HepG2 (cell line): ENCODE data around the gene MYORG. TPM values are rescaled to one million over a fixed set of nuclear protein-coding genes. Genes with fewer than 3 reads are reported as not detected.

Source experiments
- BHLHE40 ChIP-seq: IDR thresholded peaks from 2 replicates; pipeline ENCODE4 v1.6.1; 2011; ENCODE audit warnings: low read length, improper control_type of control experiment
- CSRNP1 ChIP-seq: sonication (generic); formaldehyde crosslinking; IDR thresholded peaks from 2 replicates; pipeline ENCODE4 v1.8.1; 2023; ENCODE audit warnings: mild to moderate bottlenecking, missing genetic modification reagents
- FUBP1 ChIP-seq: sonication (generic); formaldehyde crosslinking; IDR thresholded peaks from 2 replicates; pipeline ENCODE4 v1.5.1; 2020; ENCODE audit warnings: missing genetic modification reagents, mild to moderate bottlenecking, borderline replicate concordance
- HES4 ChIP-seq: sonication (generic); formaldehyde crosslinking; IDR thresholded peaks from 2 replicates; pipeline ENCODE4 v1.9.0; 2021; ENCODE audit warnings: mild to moderate bottlenecking, missing genetic modification reagents, borderline replicate concordance
- ISL2 ChIP-seq: sonication (generic); formaldehyde crosslinking; IDR thresholded peaks from 2 replicates; pipeline ENCODE4 v1.5.0; 2020; ENCODE audit warnings: missing genetic modification reagents
- KDM2A ChIP-seq: sonication (generic); formaldehyde crosslinking; IDR thresholded peaks from 2 replicates; pipeline ENCODE4 v1.4.0; 2020; ENCODE audit warnings: low read depth, missing genetic modification reagents, borderline replicate concordance
- KMT2A ChIP-seq: sonication (generic); formaldehyde crosslinking; IDR thresholded peaks from 2 replicates; pipeline ENCODE4 v1.4.0; 2020; ENCODE audit warnings: missing genetic modification reagents
- NFIB ChIP-seq: sonication (generic); formaldehyde crosslinking; IDR thresholded peaks from 2 replicates; pipeline ENCODE4 v1.9.0; 2021; ENCODE audit warnings: missing genetic modification reagents, mild to moderate bottlenecking, borderline replicate concordance
- NKX3-1 ChIP-seq: sonication (generic); formaldehyde crosslinking; IDR thresholded peaks from 2 replicates; pipeline ENCODE4 v1.5.0; 2020; ENCODE audit warnings: missing genetic modification reagents
- TOPORS ChIP-seq: sonication (generic); formaldehyde crosslinking; IDR thresholded peaks from 2 replicates; pipeline ENCODE4 v1.8.0; 2023; ENCODE audit warnings: mild to moderate bottlenecking, missing genetic modification reagents
- USF2 ChIP-seq, 2 experiments: sonication (generic) in 1 of 2; formaldehyde crosslinking in 1 of 2; IDR thresholded peaks; 2 replicates each; pipeline versions ENCODE4 v1.5.1 to v1.6.1; 2011 to 2020; ENCODE audit warnings: borderline replicate concordance in 1 of 2, low read depth in 1 of 2, low read length in 1 of 2, mild to moderate bottlenecking in 1 of 2, missing genetic modification reagents in 1 of 2, moderate library complexity in 1 of 2
- ZBTB33 ChIP-seq: sonication (generic); formaldehyde crosslinking; IDR thresholded peaks from 2 replicates; pipeline ENCODE4 v1.4.0; 2020; ENCODE audit warnings: missing genetic modification reagents
- ZBTB7A ChIP-seq: sonication (generic); formaldehyde crosslinking; IDR thresholded peaks from 2 replicates; pipeline ENCODE4 v1.8.0; 2022; ENCODE audit warnings: mild to moderate bottlenecking, missing genetic modification reagents
- ZFAT ChIP-seq: sonication (generic); formaldehyde crosslinking; conservative IDR thresholded peaks from 2 replicates; pipeline ENCODE4 v1.8.1; 2023; ENCODE audit warnings: missing genetic modification reagents, inconsistent platforms
- ZMYM2 ChIP-seq: sonication (generic); formaldehyde crosslinking; IDR thresholded peaks from 2 replicates; pipeline ENCODE4 v1.8.0; 2022; ENCODE audit warnings: mild to moderate bottlenecking, missing genetic modification reagents
- ZNF44 ChIP-seq: sonication (generic); formaldehyde crosslinking; IDR thresholded peaks from 2 replicates; pipeline ENCODE4 v1.5.1; 2020; ENCODE audit warnings: mild to moderate bottlenecking, missing genetic modification reagents
- ZNF605 ChIP-seq: sonication (generic); formaldehyde crosslinking; IDR thresholded peaks from 2 replicates; pipeline ENCODE4 v1.8.0; 2022; ENCODE audit warnings: mild to moderate bottlenecking, missing genetic modification reagents
- ZNF644 ChIP-seq: IDR thresholded peaks from 2 replicates; pipeline ENCODE4 v1.6.1; 2016; ENCODE audit warnings: low read depth
- ZNF724P ChIP-seq: sonication (generic); formaldehyde crosslinking; IDR thresholded peaks from 2 replicates; pipeline ENCODE4 v1.8.0; 2022; ENCODE audit warnings: missing genetic modification reagents, borderline replicate concordance
- ZNF816 ChIP-seq: sonication (generic); formaldehyde crosslinking; IDR thresholded peaks from 2 replicates; pipeline ENCODE4 v1.8.0; 2022; ENCODE audit warnings: missing genetic modification reagents, mild to moderate bottlenecking, borderline replicate concordance
- polyA plus RNA-seq, 8 experiments: library from polyadenylated mRNA; depleted of rRNA in 3 of 8; stranded (reverse) in 7 of 8; unstranded in 1 of 8; fragments of >200 nt; fragmentation: Illumina TruSeq in 4 of 8; extraction: Trizol in 4 of 8; gene quantifications; 2 replicates each; pipeline versions ENCODE4 v1.2.1 to v1.2.3, GENCODE V29; 2011 to 2016; ENCODE audit warnings: low read depth in 4 of 8, missing spikeins in 1 of 8, mixed read lengths in 1 of 8; ENCODE audit not compliant: insufficient read depth in 1 of 8
- total RNA-seq, 5 experiments: library from RNA; depleted of rRNA; stranded (reverse); fragments of >200 nt; fragmentation: Illumina TruSeq; extraction: Trizol; gene quantifications; 2 replicates each; pipeline ENCODE4 v1.2.3, GENCODE V29; 2016; ENCODE audit warnings: low read depth in 1 of 5
- TF ChIP-seq, protein P1 (sequence below): sonication (generic); formaldehyde crosslinking; IDR thresholded peaks from 2 replicates; pipeline ENCODE4 v1.5.0; 2020; ENCODE audit warnings: missing genetic modification reagents, mild to moderate bottlenecking, borderline replicate concordance

The MYORG gene
- total and polyA plus RNA-seq, 2 of the 13 experiments (the other 11 are each of a cell fraction or from before 2014, with no cell fraction given), result 11.1 to 22.4 TPM

- TF ChIP-seq ZNF816 (CRISPR knock-in tag) (no peak), ZFAT (CRISPR knock-in tag) (peak; percentile 92), ZBTB7A (CRISPR knock-in tag) (peak; percentile 84), KDM2A (CRISPR knock-in tag) (peak; percentile 64), CSRNP1 (CRISPR knock-in tag) (peak; percentile 93), ISL2 (CRISPR knock-in tag) (no peak), ZMYM2 (CRISPR knock-in tag) (peak; percentile 67; the same call in 1 of the 2 replicates), ZNF605 (CRISPR knock-in tag) (peak; percentile 95), NFIB (CRISPR knock-in tag) (0 out of 2 replicates have a peak, but pooled peaks have one; percentile 67), USF2 (IDR thresholded peaks at IDR 0.05; ENCODE audit: low read depth, low read length) (no peak), USF2 (CRISPR knock-in tag; IDR thresholded peaks at IDR 0.05; ENCODE audit: borderline replicate concordance) (no peak), KMT2A (CRISPR knock-in tag) (no peak; the same call in none of the 2 replicates), ZBTB33 (no peak), HES4 (CRISPR knock-in tag) (peak; percentile 75), ZNF724P (CRISPR knock-in tag) (peak; percentile 95), FUBP1 (no peak), ZNF44 (CRISPR knock-in tag) (peak; percentile 71; the same call in 1 of the 2 replicates), ZNF644 (CRISPR knock-in tag) (no peak), BHLHE40 (no peak), TOPORS (CRISPR knock-in tag) (0 out of 2 replicates have a peak, but pooled peaks have one; percentile 4), NKX3-1 (peak; percentile 86; the same call in 1 of the 2 replicates)
- TF ChIP-seq, protein P1, sequence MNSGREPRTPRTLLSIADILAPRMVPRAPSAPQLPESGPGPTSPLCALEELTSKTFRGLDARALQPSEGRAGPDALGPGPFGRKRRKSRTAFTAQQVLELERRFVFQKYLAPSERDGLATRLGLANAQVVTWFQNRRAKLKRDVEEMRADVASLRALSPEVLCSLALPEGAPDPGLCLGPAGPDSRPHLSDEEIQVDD, result peak; percentile 97
Observed at GRCh38 chr9:34380511-34381315, 4.0 kb upstream of the MYORG start (continued).
